ENCODE results near the gene PRICKLE3.

DNA sequence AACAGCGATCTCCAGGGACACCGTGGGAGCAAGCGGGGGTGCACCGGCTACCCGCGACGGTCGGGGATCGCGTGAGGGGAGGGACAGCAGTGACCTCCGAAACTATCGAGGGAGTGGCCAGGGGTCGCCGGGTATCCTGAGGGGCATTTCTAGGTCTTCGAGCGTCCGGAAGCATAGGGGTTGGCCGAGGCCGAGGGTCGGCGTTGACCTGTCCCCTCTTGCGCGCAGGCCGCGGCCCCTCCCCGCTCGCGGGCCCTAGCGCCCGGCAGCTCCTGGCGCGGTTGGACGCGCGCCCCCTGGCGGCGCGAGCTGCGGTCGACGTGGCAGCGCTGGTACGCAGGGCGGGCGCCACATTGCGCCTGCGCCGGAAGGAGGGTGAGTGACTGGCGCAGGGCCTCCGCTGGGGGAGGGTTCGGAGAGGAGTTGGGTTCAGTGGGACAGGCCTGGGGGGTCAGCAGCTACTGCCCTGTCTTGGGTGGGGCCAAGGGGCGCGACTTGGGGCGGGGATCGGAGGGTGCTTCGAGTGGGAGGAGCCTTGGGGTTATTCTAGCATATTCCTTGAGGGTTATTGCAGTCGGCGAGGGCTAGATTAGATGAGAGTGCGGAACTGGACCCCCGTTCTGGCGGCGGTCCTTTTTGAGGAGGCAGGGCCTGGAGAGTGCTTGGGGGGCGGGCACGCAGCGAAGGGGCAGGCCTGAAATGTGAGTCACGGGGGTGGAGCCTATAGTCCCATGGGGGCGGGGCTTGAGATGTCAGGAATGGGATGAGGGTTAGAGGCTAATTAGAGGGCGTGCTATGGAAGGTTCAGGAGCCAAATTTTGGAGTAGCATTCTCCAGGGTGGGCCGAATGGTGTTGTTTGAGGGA lies 22.4 kb downstream of the PRICKLE3 start:
- TF ChIP-seq EZH2 (IDR thresholded peaks at IDR 0.05; ENCODE audit: low read length, missing control alignments) (no peak), CTCF (conservative IDR thresholded peaks at IDR 0.05 in 1 of 2, IDR thresholded peaks at IDR 0.05 in 1 of 2; ENCODE audit: low read depth in 1 of 2, low read length in 2 of 2) (peak in 1 of 2 donors; percentile 45)

Measured in fibroblast of lung (primary cell).